Spleen (tissue), 11 donors: ENCODE measurements around the gene SLC35G3. TPM values are rescaled to one million over a fixed set of nuclear protein-coding genes. Genes with fewer than 3 reads are reported as not detected.
A peak's percentile ranks its signal among the peaks of the same experiment; 100 is the strongest.

Experiments
- DNase-seq: peaks from one replicate; pipeline ENCODE4 v3.0.0-alpha.2; 2020
- H3K27ac ChIP-seq, 8 donors: fragments of 200-600 bp; sonication (generic) in 7 of 8; 1 replicate in 4 of 8; 2 replicates in 4 of 8; pipeline versions ENCODE4 v1.5.0 to v1.8.0; 2016 to 2021; ENCODE audit warnings: inconsistent platforms in 4 of 8, mild to moderate bottlenecking in 4 of 8, moderate library complexity in 1 of 8
- H3K27me3 ChIP-seq, 7 donors: fragments of 200-600 bp; sonication (generic) in 6 of 7; replicated peaks in 1 of 7; 1 replicate in 4 of 7; 2 replicates in 3 of 7; pipeline versions ENCODE4 v1.5.0 to v1.8.0; 2016 to 2021; ENCODE audit warnings: inconsistent platforms in 3 of 7, mild to moderate bottlenecking in 1 of 7
- H3K36me3 ChIP-seq, 6 donors: fragments of 200-600 bp; sonication (generic) in 5 of 6; 1 replicate in 4 of 6; 2 replicates in 2 of 6; pipeline versions ENCODE4 v1.5.0 to v1.8.0; 2016 to 2021; ENCODE audit warnings: inconsistent platforms in 2 of 6
- H3K4me1 ChIP-seq, 6 donors: fragments of 200-600 bp; sonication (generic) in 5 of 6; 1 replicate in 3 of 6; 2 replicates in 3 of 6; pipeline versions ENCODE4 v1.5.0 to v1.8.0; 2016 to 2021; ENCODE audit warnings: inconsistent platforms in 3 of 6
- H3K4me3 ChIP-seq, 8 donors: fragments of 200-600 bp; sonication (generic) in 7 of 8; 1 replicate in 4 of 8; 2 replicates in 4 of 8; pipeline versions ENCODE4 v1.5.0 to v1.8.0; 2016 to 2021; ENCODE audit warnings: inconsistent platforms in 4 of 8, mild to moderate bottlenecking in 4 of 8, moderate library complexity in 2 of 8
- H3K9me3 ChIP-seq, 8 donors: fragments of 200-600 bp; sonication (generic) in 7 of 8; 1 replicate in 4 of 8; 2 replicates in 4 of 8; pipeline versions ENCODE4 v1.5.0 to v1.8.0; 2016 to 2021; ENCODE audit warnings: inconsistent platforms in 4 of 8
- CTCF ChIP-seq, 11 experiments: fragments of 200-600 bp in 7 of 11; fragments of 450-650 bp in 4 of 11; sonication (generic) in 4 of 11; IDR thresholded peaks in 8 of 11; conservative IDR thresholded peaks in 3 of 11; 1 replicate in 7 of 11; 2 replicates in 4 of 11; pipeline versions ENCODE4 v1.4.0 to v1.8.0; 2016 to 2021; ENCODE audit warnings: antibody characterized with exemption in 11 of 11, inconsistent platforms in 4 of 11, mild to moderate bottlenecking in 1 of 11
- POLR2A ChIP-seq, 3 donors: fragments of 450-650 bp; IDR thresholded peaks; one replicate each; pipeline ENCODE4 v1.5.1; 2017; ENCODE audit warnings: antibody characterized with exemption in 3 of 3, mild to moderate bottlenecking in 1 of 3
- POLR2AphosphoS5 ChIP-seq, 3 donors: sonication (generic); formaldehyde crosslinking; IDR thresholded peaks; one replicate each; pipeline ENCODE4 v1.5.1; 2017; ENCODE audit warnings: antibody characterized with exemption in 3 of 3
- WGBS, 5 donors: extraction: QIAGEN DNeasy Blood & Tissue Kit in 3 of 5; methylation state at CpG; one replicate each; pipeline versions ENCODE4 v1.1.5 to v1.1.7; 2013 to 2018; 5-methylcytosine and 5-hydroxymethylcytosine counted together
- intact Hi-C: fragments of 100-400 bp; cut with DNase I; formaldehyde crosslinking; loops from one replicate; pipeline ENCODE4 v1.15.0; 2023; ENCODE audit warnings: low total_unique reads
- polyA plus RNA-seq, 3 donors: library from polyadenylated mRNA; stranded (reverse); fragments of 200-250 nt; gene quantifications; one replicate each; pipeline ENCODE4 v1.2.1, GENCODE V29; 2013
- total RNA-seq, 7 donors: library from RNA; depleted of rRNA in 3 of 7; stranded (reverse); fragments of >200 nt in 3 of 7; fragmentation: NEBNext Ultra II Directional in 4 of 7; extraction: Animal tissue kit (Norgen Biotek cat#: 25700) in 4 of 7; gene quantifications; one replicate each; pipeline versions ENCODE4 v1.1.0 to v1.2.1, GENCODE V29; 2016 to 2021
- donor health status: healthy with polysubstance abuse.
- donor health status: DM: no; HTN: no; CAD: no; lungs with moderate emphysema.
- donor health status: DM: no; HTN: no; CAD: no.
- donor health status: Bipolar disorder and iron deficiency.
- donor health status: healthy.
- donor health status: DM: no; HTN: no; CAD: no.
- donor health status: DM: yes; HTN: yes; CAD: no.

The SLC35G3 gene
- total and polyA plus RNA-seq, 10 donors = 0.04 TPM; not detected in 9

- Histone ChIP-seq H3K9me3 (no peaks in the 10 kb centered on the region), H3K36me3 (no peaks in the 10 kb centered on the region), H3K27me3 (no peaks in the 10 kb centered on the region), H3K4me1 (peaks cover 0 to 40% (median 17%) of the 10 kb centered on the region in 6 donors), H3K4me3 (peak overlapping the region in 1 of 8 donors; percentile 40), H3K27ac (peak overlapping the region in 7 of 8 donors; percentile 1 to 80 (median 62))
- DNase-seq = peak; percentile 38
- TF ChIP-seq CTCF (IDR thresholded peaks at IDR 0.05 in 8 of 11, conservative IDR thresholded peaks at IDR 0.05 in 3 of 11) = no peak
- TF ChIP-seq POLR2A (IDR thresholded peaks at IDR 0.05) = no peak
- TF ChIP-seq POLR2AphosphoS5 (IDR thresholded peaks at IDR 0.05) = no peak
- intact Hi-C loops = loop anchor here (10.0 kb wide), 1 partner anchor 583 kb away; no protein-coding TSS in a partner anchor
- 37 to 51% (median 42%) methylated on average over 3 of the region's 3 CpGs for WGBS, 5 donors
Observed at GRCh38 chr17:35161281-35161761, 32.9 kb downstream of the SLC35G3 start.

- H3K9me3 ChIP-seq = no peaks in the 10 kb centered on the region
- peaks cover 0 to 40% (median 17%) of the 10 kb centered on the region in 6 donors for H3K4me1 ChIP-seq
- peak; percentile 38 for DNase-seq
- peak overlapping the region in 1 of 8 donors; percentile 40 for H3K4me3 ChIP-seq
- H3K27me3 ChIP-seq = no peaks in the 10 kb centered on the region
- peak overlapping the region in 6 of 8 donors; percentile 28 to 80 (median 66) for H3K27ac ChIP-seq
- TF ChIP-seq CTCF (IDR thresholded peaks at IDR 0.05 in 8 of 11, conservative IDR thresholded peaks at IDR 0.05 in 3 of 11) = no peak
- TF ChIP-seq POLR2AphosphoS5 (IDR thresholded peaks at IDR 0.05) = peak in 1 of 3 donors; percentile 16
- no peaks in the 10 kb centered on the region for H3K36me3 ChIP-seq
- intact Hi-C loops = loop anchor here (10.0 kb wide), 1 partner anchor 584 kb away; no protein-coding TSS in a partner anchor
- 69 to 79% (median 74%) methylated on average over 12 to 13 of the region's 13 CpGs for WGBS, 5 donors
Observed at GRCh38 chr17:35160354-35161201, 33.6 kb downstream of the SLC35G3 start.

- Histone ChIP-seq H3K9me3 (no peaks in the 10 kb centered on the region), H3K27me3 (no peaks in the 10 kb centered on the region), H3K36me3 (no peaks in the 10 kb centered on the region), H3K4me1 (peaks cover 0 to 40% (median 17%) of the 10 kb centered on the region in 6 donors), H3K27ac (peak overlapping the region in 5 of 8 donors; percentile 28 to 80 (median 71)), H3K4me3 (no peak overlapping the region)
- TF ChIP-seq POLR2A (IDR thresholded peaks at IDR 0.05) = no peak
- no peak for TF ChIP-seq POLR2AphosphoS5 (IDR thresholded peaks at IDR 0.05)
- TF ChIP-seq CTCF (IDR thresholded peaks at IDR 0.05 in 8 of 11, conservative IDR thresholded peaks at IDR 0.05 in 3 of 11) = no peak
- intact Hi-C loops = loop anchor here (10.0 kb wide), 1 partner anchor 585 kb away; no protein-coding TSS in a partner anchor
- DNase-seq = no peak
- WGBS, 5 donors = 48 to 90% (median 78%) methylated on average over 2 of the region's 2 CpGs
Observed at GRCh38 chr17:35159940-35160339, 34.3 kb downstream of the SLC35G3 start.

- Histone ChIP-seq H3K27ac (no peak overlapping the region), H3K27me3 (no peaks in the 10 kb centered on the region), H3K36me3 (no peaks in the 10 kb centered on the region), H3K9me3 (no peaks in the 10 kb centered on the region), H3K4me1 (peaks cover 0 to 13% (median 6%) of the 10 kb centered on the region in 6 donors), H3K4me3 (no peak overlapping the region)
- intact Hi-C loops = no loop called here
- 93 to 97% (median 96%) methylated on average over 7 of the region's 7 CpGs for WGBS, 5 donors
- no peak for TF ChIP-seq CTCF (IDR thresholded peaks at IDR 0.05 in 8 of 11, conservative IDR thresholded peaks at IDR 0.05 in 3 of 11)
- no peak for DNase-seq
Observed at GRCh38 chr17:35155246-35155645, 38.9 kb downstream of the SLC35G3 start.
